Erythroblast (primary cell): ENCODE data around the gene NF1.
"Not testable (repeated sequence)": the region's sequence is repeated elsewhere in the genome, so short reads cannot be mapped to it uniquely, and the experiment has no call there.

Experiments
- DNase-seq, 2 experiments: peaks; one replicate each; lab custom pipeline; 2025; lab: John Stamatoyannopoulos, UW
- GATA1 ChIP-seq: IDR thresholded peaks from 2 replicates; pipeline ENCODE4 v1.6.1; 2011; ENCODE audit warnings: low read depth, mild to moderate bottlenecking, control low read depth, low read length, moderate library complexity
- POLR2A ChIP-seq: IDR thresholded peaks from 2 replicates; pipeline ENCODE4 v1.6.1; 2011; ENCODE audit warnings: mild to moderate bottlenecking, low read length

NF1 gene

DNA sequence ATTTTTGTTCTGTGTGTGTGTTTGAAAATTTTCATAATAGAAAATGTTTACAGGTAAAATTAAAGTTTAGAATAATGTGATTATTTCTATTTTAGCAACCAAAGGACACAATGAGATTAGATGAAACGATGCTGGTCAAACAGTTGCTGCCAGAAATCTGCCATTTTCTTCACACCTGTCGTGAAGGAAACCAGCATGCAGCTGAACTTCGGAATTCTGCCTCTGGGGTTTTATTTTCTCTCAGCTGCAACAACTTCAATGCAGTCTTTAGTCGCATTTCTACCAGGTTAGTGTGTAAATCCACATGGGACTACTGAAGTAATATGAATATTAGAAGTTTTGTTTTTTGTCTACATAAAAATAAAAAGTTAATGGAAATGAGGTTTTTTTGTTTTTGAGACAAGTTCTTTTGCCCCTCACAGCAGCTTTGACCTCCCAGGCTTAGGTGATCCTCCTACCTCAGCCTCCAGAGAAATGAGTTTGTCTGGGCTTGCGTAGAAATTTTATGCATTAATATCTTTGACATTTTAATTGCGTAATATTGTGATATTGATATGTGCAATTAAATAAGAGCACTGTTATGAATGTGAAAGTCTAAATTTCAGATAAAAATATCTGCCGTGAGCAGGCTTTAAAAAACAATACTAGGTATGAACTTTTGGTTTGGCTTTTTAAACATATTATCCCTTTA lies 68.5 kb downstream of the NF1 start:
- DNase-seq = no peak
- TF ChIP-seq GATA1 = no peak
- no peak for TF ChIP-seq POLR2A

DNA sequence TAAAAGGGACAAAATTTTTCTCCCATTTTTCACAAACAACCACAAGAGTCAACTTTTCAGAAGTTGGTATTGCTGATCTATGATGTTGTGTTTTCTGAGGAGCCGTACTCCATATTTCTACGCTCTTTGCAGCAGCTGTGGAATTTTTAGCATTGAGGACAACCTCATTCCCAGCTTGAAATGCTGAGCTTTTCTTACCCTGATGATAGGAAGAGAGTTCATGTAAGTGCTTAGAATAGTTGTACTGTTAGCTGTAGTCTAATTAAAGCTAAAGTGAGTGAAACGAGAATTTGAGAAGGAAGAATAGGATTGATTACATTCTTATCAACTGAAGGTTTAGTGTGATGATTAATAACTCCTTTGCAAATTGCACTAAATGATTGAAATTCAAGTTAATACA lies 72.3 kb downstream of the NF1 start:
- TF ChIP-seq GATA1 (no peak), POLR2A (no peak)

DNA sequence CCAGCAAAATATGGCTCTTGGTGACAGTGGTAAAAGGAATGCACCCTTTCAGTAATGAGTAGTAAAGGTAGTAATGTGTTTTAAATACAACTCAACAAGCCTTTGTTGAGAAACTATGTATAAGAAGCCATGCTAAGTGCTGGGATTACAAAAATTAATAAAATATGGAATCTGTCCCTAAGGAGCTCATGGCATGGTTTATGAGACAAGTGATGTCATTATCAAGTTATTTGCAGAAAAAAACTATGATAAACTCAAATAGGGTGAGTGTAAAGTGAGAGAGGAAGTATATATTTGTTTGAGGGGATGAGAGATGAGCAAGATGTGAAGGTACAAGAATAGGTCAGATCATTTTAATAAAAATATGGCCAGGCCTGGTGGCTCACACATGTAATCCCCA lies 76.9 kb downstream of the NF1 start:
- TF ChIP-seq POLR2A = no peak
- no peak for TF ChIP-seq GATA1
- DNase-seq = no peak

More for the DNA sequence above, 72.3 kb downstream of the NF1 start:
- no peak for DNase-seq

DNA sequence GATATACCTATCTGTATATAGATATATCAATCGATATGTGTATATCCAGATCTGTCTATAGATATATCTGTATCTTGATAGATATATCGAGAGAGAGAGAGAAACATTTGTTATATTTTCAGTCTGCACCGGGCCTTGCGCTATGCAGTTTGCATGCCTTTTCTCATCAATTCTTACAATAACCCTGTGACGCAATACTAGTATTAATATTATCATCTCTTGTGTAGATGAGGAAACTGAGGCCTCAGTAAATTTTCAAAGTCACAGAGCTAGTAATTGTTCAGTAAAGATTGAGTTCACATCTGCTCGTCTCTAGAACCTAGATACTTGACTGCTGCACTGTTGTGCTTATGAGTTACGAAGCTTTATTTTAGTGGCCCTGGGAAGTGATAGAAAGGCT lies 77.6 kb downstream of the NF1 start:
- TF ChIP-seq POLR2A (no peak), GATA1 (no peak)
- no peak for DNase-seq

DNA sequence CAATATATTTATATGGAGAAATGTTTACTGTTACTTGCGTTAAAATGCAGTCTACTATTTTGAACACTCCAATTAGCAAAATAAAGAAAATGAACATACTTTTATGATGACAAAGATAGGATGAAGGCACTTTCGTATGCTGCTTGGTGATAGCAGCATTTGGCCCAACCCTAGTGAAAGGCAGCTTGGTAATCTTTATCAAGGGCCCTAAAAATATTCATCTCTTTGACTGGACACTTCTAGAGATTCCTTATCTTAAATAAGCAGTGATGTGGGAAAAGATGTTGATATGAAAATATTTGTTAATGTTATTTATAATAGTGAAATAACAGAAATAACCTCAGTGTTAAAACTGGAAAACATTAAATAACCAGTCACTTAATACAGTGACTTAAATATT lies 79.4 kb downstream of the NF1 start:
- no peak for TF ChIP-seq GATA1
- TF ChIP-seq POLR2A = no peak
- DNase-seq = peak; percentile 5 to 51

DNA sequence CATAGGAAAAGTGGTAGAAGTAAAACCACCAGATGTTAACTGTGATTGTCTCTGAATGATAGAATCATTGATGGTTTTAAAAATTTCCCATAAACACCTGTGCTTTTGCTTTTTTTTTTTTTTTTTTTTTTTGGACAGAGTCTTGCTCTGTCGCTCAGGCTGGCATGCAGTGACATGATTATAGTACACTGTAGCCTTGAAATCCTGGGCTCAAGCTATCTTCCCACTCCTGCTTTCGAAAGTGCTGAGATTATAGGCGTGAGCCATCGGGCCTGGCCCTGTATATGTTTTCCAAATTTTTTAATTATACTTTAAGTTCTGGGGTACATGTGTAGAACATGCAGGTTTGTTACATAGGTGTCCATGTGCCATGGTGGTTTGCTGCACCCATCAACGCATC lies 80.5 kb downstream of the NF1 start:
- no peak for DNase-seq
- TF ChIP-seq GATA1 (no peak), POLR2A (no peak)

DNA sequence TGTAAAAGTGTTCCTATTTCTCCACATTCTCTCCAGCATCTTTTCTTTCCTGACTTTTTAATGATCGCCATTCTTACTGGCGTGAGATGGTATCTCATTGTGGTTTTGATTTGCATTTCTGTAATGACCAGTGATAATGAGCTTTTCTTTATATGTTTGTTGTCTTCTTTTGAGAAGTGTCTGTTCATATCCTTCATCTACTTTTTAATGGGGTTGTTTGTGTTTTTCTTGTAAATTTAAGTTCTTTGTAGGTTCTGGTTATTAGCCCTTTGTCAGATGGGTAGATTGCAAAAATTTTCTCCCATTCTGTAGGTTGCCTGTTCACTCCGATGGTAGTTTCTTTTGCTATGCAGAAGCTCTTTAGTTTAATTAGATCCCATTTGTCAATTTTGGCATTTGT lies 81.4 kb downstream of the NF1 start:
- DNase-seq = not testable (repeated sequence)

DNA sequence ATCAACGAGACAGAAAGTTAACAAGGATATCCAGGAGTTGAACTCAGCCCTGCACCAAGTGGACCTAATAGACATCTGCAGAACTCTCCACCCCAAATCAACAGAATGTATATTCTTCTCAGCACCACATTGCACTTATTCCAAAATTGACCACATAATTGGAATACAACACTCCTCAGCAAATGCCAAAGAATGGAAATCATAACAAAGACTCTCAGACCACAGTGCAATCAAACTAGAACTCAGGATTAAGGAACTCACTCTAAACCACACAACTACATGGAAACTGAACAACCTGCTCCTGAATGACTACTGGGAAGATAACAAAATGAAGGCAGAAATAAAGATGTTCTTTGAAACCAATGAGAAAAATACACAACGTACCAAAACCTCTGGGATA lies 84.2 kb downstream of the NF1 start:
- DNase-seq = not testable (repeated sequence)

DNA sequence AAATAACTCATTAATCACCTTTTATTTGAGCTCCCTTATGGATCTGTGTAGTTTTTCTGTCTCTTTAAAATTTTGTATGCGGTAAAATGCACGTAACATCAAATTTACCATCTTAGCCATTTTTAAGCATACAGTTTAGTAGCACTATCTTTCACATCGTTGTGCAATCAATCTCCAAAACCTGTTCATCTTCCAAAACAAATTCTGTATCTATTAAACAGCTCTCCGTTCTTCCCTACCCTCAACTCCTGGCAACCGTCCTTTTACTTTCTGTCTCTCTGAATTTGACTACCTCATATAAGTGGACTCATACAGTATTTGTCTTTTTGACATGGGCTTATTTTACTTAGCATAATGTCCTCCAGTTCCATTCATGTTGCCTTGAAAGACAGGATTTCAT lies 100.5 kb downstream of the NF1 start:
- no peak for DNase-seq
- TF ChIP-seq GATA1 (no peak), POLR2A (no peak)

DNA sequence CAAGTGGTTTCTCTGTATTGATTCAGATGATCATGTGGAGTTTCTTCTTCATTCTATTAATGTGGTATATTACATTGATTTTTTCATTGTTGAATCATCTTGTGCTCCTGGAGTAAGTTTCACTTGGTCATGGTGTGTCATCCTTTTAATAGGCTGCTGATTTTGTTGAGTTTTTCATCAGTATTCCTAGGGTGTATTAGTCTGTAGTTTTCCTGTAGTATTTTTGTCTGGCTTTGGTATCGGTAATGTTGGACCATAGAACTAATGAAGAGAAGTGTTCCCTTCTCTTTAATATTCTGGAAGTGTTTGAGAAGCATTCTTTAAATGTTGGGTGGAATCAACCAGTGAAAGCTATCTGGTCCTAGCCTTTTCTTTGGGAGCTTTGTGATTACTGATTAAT lies 103.2 kb downstream of the NF1 start:
- peak in 1 of 2 experiments; percentile 8 for DNase-seq
- TF ChIP-seq POLR2A (no peak), GATA1 (no peak)

DNA sequence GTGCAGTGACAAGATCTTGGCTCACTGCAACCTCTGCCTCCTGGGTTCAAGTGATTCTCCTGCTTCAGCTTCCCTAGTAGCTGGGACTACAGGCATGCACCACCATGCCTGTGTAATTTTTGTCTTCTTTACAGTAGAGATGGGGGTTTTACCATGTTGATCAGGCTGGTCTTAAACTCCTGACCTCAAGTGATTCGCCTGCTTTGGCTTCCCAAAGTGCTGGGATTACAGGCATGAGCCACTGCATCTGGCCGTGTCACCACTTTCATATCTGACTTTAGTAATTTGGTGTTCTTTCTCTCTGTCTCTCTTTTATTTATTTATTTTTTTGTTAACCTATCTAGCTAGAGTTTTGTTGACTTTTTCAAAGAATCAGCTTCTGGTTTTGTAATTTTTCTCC lies 103.9 kb downstream of the NF1 start:
- DNase-seq = not testable (repeated sequence)

DNA sequence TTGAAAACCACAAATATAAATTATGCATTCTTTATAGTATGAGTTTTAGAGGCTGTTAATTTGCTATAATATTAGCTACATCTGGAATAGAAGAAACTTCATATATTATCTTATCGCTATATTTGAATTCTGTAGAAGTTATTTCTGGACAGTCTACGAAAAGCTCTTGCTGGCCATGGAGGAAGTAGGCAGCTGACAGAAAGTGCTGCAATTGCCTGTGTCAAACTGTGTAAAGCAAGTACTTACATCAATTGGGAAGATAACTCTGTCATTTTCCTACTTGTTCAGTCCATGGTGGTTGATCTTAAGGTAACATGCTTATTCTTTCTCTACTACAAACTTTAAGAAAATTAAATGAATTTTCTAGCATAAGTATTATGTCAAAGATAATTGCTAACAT lies 105.5 kb downstream of the NF1 start:
- TF ChIP-seq POLR2A = no peak
- TF ChIP-seq GATA1 = no peak
- DNase-seq = no peak

DNA sequence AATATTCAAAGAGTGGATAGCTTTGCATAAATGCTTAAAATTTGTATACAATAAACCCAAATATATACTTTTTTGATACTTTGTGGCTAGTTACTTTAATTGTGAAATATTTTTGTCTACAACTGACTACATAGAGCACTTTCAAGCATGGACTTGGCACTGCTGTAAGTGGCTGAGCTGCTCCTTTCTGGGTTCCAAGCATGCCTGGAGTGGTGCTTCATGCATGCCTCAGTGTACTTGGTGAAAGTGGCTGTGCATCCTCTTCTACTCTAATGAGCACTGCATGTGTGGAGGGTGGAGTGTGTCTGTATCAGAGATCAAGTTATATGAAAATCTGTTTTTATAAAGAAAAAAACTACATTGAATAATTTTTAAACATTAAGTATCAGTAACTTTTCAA lies 108.2 kb downstream of the NF1 start:
- TF ChIP-seq POLR2A (no peak), GATA1 (no peak)
- DNase-seq = no peak

DNA sequence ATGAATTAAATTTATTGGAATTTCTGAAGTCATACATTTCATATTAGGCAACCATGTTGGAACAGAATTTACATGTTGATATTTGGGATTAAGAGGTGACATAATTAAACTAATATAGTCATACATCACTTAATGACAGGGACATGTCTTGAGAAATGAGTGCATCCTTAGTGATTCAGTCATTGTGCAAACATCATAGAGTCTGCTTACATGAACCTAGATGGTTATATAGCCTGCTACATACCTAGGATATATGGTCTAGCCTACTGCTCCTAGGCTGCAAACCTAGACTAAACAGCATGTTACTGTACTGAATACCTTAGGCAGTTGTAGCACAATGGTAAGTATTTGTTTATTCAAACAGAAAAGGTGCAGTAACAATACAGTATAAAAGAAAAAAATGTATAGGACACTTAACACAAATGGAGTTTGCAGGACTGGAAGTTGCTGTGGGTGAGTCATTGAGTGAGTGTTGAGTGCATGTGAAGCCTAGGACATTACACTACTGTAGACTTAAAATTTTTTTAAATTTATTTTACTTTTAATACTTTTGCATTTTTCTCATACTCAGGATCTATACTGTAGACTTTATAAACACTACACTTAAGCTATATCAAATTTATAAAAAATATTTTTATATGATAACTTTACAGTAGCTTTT lies 116.7 kb downstream of the NF1 start:
- DNase-seq = no peak
- no peak for TF ChIP-seq POLR2A

DNA sequence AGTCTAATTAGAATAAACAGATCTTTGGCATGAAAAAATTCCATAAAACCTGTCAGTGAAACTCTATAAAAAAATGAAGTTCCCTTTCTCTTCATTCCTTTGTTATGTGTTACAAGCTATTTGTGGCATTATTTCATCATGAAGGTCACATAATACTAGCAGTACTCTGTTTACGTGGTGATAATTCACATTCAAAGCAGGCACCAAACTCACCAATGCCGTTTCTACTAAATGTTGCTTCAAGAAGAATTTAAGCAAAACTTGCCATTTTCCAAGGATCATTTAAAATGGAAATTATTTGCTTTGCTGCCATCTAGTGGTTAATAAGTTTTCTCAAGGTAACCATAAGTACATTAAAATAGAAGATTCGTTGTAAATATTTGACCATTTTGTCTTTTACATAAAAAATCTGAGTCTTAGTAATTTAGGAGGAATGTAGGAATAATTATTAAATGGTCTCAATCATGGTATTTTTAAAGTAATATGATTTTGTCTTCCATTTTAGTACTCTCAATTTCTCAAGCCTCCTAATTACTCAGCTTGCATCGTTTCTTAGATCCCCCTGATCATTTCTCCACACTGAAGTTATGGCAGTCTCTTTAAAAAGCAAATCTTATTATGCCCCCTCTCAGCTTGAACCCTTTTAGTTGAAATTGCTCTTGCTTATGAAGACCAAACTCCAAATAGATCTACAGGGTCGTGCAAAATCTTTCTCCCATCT lies 121.4 kb downstream of the NF1 start:
- TF ChIP-seq POLR2A (no peak), GATA1 (no peak)
- peak; percentile 53 to 71 for DNase-seq
